ENCODE results near the gene ANKS6.

Gene ANKS6

GRCh38 chr9:98743818-98744611 lies 52.3 kb downstream of the ANKS6 start:
- no peak for DNase-seq (ENCODE audit: low read depth, low spot score)
- H3K4me3 ChIP-seq (ENCODE audit: low read depth, low read length) = no peak overlapping the region
- in situ Hi-C loops (cut with HindIII; ENCODE audit: low sequenced_read_pairs) = no loop called here
- no peak for TF ChIP-seq CTCF (IDR thresholded peaks at IDR 0.05; ENCODE audit: low read depth, low read length)

GRCh38 chr9:98743329-98743728 lies 53.0 kb downstream of the ANKS6 start:
- TF ChIP-seq CTCF (IDR thresholded peaks at IDR 0.05; ENCODE audit: low read depth, low read length) = no peak
- H3K4me3 ChIP-seq (ENCODE audit: low read depth, low read length) = no peak overlapping the region
- in situ Hi-C loops (cut with HindIII; ENCODE audit: low sequenced_read_pairs) = no loop called here
- no peak for DNase-seq (ENCODE audit: low read depth, low spot score)

GRCh38 chr9:98742325-98743280 lies 53.8 kb downstream of the ANKS6 start:
- no peak overlapping the region for H3K4me3 ChIP-seq (ENCODE audit: low read depth, low read length)
- in situ Hi-C loops (cut with HindIII; ENCODE audit: low sequenced_read_pairs) = no loop called here
- no peak for TF ChIP-seq CTCF (IDR thresholded peaks at IDR 0.05; ENCODE audit: low read depth, low read length)
- peak; percentile 43 for DNase-seq (ENCODE audit: low read depth, low spot score)

GRCh38 chr9:98740226-98740881 lies 56.0 kb downstream of the ANKS6 start:
- in situ Hi-C loops (cut with HindIII; ENCODE audit: low sequenced_read_pairs) = no loop called here

GRCh38 chr9:98738741-98739140 lies 57.6 kb downstream of the ANKS6 start:
- H3K4me3 ChIP-seq (ENCODE audit: low read depth, low read length) = no peak overlapping the region
- in situ Hi-C loops (cut with HindIII; ENCODE audit: low sequenced_read_pairs) = no loop called here
- DNase-seq (ENCODE audit: low read depth, low spot score) = no peak
- no peak for TF ChIP-seq CTCF (IDR thresholded peaks at IDR 0.05; ENCODE audit: low read depth, low read length)

More at GRCh38 chr9:98740226-98740881, 56.0 kb downstream of the ANKS6 start:
- H3K4me3 ChIP-seq (ENCODE audit: low read depth, low read length) = no peak overlapping the region
- DNase-seq (ENCODE audit: low read depth, low spot score) = no peak
- no peak for TF ChIP-seq CTCF (IDR thresholded peaks at IDR 0.05; ENCODE audit: low read depth, low read length)

GRCh38 chr9:98736226-98736625 lies 60.1 kb downstream of the ANKS6 start:
- H3K4me3 ChIP-seq (ENCODE audit: low read depth, low read length) = no peak overlapping the region
- no peak for TF ChIP-seq CTCF (IDR thresholded peaks at IDR 0.05; ENCODE audit: low read depth, low read length)
- no peak for DNase-seq (ENCODE audit: low read depth, low spot score)
- in situ Hi-C loops (cut with HindIII; ENCODE audit: low sequenced_read_pairs) = no loop called here
